GM11168 (cell line): ENCODE data around the gene LYRM4.

ENCODE experiments used
- in situ Hi-C: fragments of 300-500 bp; cut with MboI; formaldehyde crosslinking; loops from one replicate; pipeline ENCODE4 v1.12.0; 2022; ENCODE audit warnings: low sequenced_read_pairs; ENCODE audit not compliant: unreplicated experiment

Gene LYRM4

DNA sequence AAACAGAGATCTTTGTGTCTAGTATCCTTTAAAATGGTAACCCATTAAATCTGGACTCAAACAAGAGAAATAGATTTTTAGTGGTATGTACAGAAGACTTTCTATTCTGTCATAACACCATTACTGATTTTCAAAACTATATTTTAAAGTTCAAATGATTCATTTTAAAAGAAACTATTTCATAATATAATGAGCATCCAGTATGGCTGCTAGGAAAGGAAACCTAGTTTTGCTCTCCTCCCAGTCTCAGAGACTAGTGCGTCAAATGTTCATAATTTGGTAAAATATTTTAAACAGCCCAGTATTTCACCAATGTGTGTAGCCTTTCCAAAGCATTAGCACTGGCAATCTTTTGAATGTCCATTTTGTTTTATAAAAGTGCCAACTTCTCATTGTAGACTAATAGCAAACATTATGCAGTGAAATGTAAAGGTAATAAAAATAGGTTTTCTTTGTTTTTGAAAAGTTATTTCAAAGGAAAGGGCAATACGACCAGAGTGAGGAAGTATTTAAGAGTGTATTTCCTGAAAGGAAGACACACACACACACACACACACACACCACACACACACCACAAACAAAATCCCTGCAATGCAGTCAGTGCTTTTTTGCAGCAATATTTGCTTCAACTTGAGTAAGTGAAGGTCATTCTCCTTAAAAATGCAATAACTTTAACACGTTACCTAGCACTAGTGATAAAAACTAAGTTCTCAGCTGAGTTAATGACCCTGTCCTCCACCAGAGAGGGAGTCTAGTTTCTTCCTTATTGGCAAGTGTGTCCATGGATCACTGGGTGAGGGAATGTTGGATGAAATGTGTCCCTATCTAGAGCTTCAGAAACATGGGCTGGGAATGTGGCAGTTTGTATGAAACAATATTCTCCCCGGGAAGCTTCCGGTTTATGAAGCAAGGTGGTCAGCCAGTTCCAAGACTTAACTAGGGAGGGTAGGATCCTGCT, 171.0 kb downstream of the LYRM4 start:
- in situ Hi-C loops = no loop called here

DNA sequence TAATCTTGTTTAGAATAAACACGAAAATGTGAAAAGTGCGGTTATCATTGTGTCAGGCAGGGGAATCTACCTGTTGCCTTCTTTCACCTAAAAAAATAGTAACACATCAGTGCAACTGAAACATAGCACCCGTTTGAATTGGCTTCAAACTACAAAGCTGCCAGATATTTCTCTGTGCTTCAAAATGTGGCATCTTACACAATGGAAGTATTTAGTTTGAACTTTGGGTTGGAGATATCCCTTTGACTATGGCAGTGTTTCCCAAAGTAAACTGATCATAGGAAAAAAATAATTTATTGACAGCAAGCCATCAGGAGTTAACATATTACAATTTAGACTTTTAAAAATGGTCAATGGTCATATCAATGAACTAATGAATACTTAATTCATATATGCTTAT, 172.0 kb downstream of the LYRM4 start:
- in situ Hi-C loops = no loop called here

DNA sequence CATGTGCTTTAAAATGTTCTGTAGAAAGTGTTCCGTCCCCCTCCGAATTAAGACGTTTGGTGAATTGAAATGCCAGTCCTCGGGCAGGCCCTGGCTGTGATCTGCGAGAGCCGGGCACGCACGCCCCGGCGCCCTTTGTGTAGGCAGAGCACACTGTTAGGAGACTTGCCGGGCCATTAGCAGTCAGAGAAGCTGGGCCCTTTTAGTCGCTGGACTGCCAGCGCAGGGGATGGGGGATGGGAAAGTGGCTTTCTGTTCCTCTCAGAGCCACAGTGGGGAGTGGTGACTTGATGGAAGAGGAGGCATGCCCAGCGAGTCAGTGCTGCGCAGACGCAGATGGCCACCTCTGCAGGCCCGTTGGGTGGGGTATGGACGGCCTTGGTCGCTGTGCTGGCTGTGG, 173.4 kb downstream of the LYRM4 start:
- in situ Hi-C loops = no loop called here

DNA sequence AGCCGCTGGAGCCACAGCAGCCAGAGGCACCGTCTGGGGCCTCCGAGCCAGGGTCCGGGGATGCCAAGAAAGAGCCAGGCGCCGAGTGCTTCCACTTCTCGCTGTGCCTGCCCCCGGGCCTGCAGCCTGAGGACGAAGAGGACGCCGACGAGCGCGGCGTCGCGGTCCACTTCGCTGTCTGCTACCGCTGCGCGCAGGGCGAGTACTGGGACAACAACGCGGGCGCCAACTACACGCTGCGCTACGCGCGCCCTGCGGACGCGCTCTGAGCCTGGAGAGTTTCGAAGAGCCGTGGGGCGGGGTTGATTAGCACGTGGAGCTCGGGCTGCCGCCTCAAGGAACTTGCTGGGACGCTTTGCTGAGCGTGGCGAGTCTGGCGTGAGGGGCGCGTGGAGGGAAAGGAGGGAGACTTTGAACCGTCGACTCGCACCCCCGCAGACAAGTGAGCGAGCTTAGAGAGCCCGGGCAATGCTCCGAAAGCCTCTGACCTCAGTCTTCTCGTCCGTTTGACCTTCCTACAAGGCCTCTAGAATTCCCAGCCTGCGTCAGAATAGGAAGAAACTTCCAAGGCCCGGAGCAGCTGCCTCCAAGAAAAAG, 174.4 kb downstream of the LYRM4 start:
- in situ Hi-C loops = no loop called here

DNA sequence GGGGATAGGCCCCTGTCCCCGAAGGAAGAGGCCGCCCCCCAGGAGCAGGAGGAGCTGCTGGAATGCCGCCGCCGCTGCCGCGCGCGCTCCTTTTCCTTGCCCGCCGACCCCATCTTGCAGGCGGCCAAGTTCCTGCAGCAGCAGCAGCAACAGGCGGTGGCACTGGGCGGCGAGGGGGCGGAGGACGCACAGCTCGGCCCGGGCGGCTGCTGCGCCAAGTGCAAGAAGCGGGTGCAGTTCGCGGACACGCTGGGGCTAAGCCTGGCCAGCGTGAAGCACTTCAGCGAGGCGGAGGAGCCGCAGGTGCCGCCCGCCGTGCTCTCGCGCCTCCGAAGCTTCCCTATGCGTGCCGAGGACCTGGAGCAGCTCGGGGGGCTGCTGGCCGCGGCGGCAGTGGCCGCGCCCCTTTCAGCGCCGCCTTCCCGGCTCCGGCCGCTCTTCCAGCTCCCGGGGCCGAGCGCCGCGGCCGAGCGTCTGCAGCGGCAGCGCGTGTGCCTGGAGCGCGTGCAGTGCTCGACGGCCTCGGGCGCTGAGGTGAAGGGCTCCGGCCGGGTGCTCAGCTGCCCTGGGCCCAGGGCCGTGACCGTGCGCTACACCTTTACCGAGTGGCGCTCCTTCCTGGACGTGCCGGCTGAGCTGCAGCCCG, 175.0 kb downstream of the LYRM4 start:
- in situ Hi-C loops = no loop called here

DNA sequence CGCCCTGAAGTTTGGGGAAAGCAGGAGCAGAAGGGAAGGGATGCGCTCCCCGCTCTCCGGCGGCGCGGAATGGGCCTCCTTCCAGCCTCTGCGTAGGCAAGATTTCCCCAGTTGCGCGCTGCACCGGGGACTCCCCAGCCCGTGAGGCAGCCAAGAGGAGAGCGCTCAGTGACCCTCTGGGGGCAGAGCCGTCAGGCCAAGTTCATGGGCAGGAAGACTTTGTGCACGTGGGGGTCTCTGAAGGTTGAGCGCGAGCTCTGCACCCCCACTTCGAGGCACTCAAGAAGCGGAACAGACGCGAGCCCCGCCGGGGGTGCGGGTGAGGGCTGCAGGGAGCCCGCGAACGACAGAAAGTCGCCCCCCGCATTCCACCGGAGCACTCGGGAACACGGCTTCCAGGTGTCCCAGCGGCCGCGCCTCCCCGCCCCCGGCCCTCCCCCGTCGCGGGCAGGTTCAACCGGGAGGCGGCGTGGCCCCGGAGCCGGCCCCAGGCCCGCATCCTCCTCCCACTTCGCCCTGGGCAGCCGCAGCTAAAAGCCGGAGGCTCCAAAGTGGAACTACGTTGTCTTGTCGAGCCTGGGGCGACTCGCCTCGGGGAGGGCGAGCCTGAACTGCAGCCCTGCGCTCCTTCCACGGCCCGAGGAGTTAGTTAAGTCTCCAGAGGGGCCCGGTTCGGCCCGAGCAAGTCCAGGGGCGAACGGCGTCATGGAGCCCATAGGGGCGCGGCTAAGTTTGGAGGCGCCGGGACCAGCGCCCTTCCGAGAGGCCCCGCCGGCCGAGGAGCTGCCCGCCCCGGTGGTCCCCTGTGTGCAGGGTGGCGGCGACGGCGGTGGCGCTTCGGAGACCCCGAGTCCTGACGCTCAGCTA, 175.7 kb downstream of the LYRM4 start, which contains the start of gene PPP1R3G:
Gene PPP1R3G, plus strand, starts transcription at position 561 of the 867 bp plus-strand sequence. Its CDS starts 145 bp downstream, at position 706.
- in situ Hi-C loops = no loop called here

DNA sequence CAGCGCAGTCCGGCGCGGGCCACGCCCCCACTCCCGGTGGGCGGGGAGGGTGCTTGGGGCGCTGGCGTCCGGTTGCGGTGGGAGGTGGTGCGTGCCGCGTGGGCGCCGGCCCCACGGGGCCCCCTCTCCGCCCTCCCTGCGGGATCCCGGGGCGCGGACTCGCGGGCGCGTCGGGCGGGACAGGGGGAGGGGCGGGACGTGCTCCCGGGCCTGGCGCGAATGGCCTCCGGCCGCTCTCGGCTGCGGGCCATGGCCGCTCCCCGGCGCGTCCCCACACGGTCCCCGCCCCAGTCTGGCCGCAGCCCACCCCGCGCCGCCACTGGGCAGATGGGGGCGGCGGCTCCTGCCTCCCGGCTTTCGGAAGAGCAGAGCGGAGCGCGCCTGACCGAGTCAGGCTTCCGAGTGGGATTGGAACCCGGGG, 176.4 kb downstream of the LYRM4 start:
- in situ Hi-C loops = no loop called here

DNA sequence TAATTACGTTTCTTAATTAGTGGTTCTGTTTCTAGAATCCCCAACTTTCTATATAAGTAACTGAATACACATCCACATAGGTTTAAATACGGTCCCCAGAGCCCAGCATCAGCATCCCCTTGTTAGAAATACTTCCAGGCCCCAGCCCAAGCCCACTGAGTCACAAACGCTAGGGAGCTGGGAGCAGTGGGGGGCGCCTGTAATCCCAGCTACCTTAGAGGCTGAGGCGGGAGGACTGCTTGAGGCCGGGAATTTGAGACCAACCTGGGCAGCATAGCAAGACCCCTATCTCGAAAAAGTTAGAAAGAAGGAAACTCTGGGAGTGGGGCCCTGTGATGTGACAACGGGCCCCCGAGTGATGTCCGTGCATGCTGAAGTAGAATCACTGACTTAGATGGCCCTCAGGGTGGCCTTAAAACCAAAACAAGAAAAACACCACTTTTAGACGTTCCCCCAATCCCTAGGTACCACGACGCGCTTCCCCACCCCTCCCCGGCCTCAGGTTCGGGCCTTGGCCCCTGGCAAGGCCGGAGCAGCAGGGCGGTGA, 176.9 kb downstream of the LYRM4 start:
- in situ Hi-C loops = no loop called here

DNA sequence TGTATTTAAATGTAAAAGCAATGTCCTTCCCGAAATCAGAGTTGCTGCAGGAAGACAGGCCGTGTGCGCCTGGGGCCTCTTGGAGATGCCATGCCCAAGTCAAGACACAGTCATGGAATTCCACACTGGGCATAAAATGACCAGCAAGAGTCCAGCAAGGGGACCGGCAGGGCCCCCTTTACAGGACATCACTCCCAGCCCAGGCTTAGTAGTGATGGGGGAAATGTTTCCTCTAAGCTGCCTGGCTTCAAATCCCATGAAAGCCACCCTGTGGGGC, 177.5 kb downstream of the LYRM4 start:
- in situ Hi-C loops = no loop called here

DNA sequence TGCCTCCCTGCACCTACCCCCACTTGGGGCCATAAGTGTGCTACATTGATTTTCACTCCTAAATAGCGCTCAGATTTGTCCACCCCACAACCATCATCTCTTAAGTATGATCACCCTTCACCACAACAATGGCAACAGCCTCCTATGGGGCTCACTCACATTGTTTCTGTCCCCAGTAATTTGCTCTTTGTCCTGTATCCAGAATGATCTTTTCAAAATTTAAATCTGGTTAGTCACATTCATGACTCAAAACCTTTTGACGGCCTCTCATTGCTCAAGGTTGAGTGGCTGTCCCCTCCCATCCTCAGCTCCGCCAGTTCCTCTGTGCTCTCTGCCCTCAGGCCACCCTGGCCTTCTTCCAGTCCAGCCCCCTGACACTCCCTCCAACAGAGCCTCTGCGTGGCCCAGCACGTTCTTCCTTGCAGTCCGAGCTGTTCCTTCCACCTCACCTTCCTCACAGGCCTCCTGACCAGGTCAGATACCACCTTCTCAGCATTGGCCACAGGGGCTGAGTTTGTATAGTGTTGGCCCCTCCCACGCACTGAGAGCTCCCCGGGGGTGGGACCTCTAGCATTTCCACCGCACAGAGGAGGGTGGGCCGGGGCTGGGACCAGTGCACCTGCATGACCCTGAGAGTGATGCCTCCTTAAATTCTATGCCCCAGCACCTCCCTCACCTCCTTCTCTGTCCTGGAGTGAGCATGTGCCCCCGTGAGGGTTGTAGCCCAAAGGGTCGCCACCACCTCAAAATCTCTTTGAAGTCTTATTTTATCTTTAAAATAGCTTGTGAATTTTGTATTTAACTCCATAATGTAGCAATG, 178.1 kb downstream of the LYRM4 start:
- in situ Hi-C loops = no loop called here

DNA sequence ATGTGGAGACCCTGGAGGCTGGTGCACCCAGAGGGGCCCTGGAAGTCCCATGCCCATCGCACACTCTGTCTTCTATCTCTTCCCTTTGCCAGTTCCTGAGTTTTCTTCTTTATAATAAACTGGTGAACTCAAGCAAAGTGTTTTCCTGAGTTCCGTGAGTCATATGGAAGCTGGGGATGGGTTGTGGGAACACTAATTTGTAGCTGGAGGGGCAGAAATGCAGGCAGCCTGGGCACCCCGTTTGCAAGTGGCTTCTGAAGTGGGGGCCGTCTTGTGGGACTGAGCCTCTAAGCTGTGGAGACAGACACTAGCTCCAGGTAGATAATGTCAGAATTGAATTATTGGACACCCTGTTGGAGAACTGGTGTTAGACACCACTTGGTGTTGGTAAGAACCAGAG, 178.8 kb downstream of the LYRM4 start:
- in situ Hi-C loops = no loop called here

DNA sequence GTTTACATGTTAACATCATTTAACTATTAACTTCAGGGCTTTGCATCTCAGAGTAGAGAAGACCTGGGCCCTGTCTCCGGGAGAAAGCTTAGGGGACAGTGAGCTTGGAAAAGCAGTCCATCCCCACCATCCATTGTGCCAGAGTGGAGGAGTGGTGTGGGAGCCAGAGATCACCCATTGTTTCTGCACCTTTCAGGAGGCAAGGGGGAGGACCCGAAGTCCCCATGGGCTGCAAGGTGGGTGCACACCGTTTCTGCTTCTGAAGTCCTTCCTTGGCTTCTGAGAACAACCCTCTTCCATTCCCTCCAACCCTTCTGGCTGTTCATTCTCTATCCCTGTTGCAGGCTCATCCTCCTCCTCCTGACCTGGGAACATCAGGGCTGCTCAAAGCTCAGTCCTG, 179.6 kb downstream of the LYRM4 start:
- in situ Hi-C loops = no loop called here

DNA sequence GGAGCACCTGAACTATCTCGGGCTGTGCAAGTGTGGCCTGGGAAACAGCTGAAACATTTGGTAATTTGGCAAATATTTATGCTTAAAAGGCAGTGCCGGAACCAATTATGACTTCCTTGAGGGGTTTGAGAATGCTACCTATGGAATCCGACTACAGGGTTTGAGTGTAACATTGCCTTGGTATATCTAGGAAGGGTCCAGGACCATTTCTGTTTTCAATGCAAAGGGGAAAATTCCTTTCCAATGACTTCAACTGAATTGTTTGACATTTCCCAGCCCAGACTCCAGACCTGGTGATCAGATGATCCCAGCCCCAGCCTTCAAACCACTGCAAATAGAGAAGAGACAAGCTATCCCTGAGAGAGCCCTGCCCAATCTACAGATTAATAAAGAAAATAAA, 180.2 kb downstream of the LYRM4 start:
- in situ Hi-C loops = no loop called here

DNA sequence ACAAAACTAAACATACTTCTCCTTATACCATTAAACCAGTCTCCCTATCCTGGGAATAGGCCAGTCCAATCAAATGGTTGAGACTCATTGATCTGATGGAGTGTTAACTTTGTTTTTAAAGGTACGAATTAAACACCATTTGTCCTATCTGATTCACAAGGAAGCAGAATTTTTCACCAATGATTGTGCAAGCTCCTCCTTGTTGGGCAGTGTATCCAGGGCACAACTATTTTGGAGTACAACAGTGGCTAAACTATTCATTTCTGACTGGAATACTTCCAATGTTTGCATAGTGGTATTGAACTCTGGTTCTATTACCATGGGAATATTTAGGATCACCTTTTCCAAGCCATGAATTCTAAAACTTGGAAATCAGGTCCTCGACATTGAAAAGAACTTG, 181.1 kb downstream of the LYRM4 start:
- in situ Hi-C loops = loop anchor here (5.0 kb wide), 1 partner anchor 33 kb away; no protein-coding TSS in a partner anchor

DNA sequence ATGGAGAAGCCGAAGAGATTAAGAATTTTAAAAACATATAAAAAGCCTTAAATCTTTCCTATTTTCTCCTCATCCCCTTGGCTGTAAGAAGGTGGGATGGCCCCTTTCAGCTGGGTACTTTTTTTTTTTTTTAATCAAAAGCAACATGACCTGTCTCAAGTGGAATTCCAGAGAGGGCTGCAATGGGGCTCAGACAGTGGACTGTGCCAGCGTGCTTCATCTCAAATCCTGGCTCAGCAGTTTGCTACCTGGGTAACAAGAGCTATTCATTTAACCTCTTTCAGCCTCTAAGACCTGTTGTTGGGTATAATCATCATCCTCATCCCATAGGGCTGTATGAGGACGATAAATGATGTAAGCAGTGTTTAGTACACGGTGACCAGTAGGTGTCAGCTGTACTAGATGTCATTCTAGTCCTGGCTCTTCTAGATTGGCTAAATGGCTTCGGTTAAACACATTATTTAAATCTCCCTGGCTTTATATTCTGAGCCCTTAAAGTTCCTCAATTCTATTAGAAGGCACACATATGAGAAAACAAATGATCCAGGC, 182.6 kb downstream of the LYRM4 start:
- in situ Hi-C loops = loop anchor here (5.0 kb wide), 1 partner anchor 34 kb away; no protein-coding TSS in a partner anchor

DNA sequence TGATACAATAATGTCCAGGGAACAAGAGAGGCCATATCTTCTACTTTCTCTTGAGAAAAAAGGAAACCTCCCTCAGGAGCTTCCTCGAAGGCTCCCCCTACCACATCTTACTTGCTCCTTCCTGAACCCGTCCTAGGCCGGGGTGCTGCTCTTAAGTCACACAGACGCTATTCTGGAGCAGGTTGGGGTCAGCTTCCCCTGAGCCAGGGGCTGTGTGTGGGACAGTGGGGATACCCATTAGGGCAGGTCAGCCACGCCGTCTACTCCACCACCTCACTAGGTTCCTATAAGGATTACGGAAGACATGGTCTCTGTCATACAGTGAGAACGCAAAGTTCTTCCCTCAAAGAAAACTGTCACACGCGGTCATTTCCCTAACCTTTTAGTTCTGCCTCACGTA, 183.8 kb downstream of the LYRM4 start:
- in situ Hi-C loops = loop anchor here (5.0 kb wide), 1 partner anchor 35 kb away; no protein-coding TSS in a partner anchor

DNA sequence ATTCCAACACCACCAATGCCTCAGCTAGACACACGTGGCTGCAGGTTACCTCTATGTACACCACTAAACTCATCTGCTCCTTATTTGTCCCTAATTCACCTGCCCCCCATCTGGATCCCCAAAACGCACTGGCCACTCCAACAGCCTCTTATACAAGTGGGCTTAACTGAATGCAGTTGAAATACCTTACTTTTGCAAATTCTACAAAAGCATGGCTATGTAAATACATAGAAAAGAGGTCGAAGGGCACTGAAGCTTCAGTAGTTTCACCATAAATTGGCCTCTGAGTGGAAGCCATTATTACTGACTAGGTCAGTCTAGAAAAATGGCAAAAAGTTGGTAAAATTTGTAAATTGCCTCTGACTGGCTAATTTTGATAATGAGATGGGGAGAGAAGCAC, 186.8 kb downstream of the LYRM4 start:
- in situ Hi-C loops = no loop called here

DNA sequence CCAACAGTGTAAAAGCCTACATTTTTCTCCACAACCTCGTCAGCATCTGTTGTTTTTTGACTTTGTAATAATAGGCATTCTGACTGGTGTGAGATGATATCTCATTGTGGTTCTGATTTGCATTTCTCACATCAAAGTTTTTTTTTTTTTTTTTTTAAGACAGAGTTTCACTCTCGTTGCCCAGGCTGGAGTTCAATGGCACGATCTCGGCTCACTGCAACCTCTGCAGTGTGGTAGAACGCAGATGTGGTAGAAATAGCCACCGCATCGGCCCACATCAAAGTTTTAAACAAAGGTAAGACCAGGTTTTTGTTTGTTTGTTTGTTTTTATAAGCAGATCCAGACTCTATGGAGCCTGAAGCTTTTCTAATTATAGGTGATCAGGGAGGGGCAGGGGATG, 188.3 kb downstream of the LYRM4 start:
- in situ Hi-C loops = no loop called here

DNA sequence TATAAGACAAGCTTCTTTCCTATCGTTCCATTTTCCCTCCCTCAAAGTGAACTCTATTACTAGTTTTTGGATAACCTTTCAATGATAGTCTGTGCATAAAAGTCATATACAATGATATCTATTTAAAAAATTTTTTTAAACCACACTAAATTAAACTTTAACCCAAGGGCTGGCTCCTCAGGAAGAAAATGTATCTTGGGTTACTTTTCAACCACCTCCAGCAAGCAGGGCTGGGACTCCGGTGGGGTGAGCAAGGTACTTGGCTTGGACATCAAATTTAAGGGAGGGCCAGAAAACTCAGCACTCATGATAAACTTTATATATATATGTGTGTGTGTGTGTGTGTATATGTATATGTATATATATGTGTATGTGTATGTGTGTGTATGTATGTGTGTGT, 189.5 kb downstream of the LYRM4 start:
- in situ Hi-C loops = no loop called here
